ENCODE data around the gene EPX.

Gene EPX

GRCh38 chr17:58247511-58248363 is 55.2 kb downstream of the EPX start:
- Histone ChIP-seq H3K4me3 (ENCODE audit: low read depth, low read length) (no peak overlapping the region), H3K9me3 (peaks cover 4% of the 10 kb centered on the region; the same call in 1 of the 2 replicates), H3K36me3 (no peaks in the 10 kb centered on the region), H3K4me1 (no peaks in the 10 kb centered on the region), H3K27me3 (peaks cover 68% of the 10 kb centered on the region)
- TF ChIP-seq, protein P1, sequence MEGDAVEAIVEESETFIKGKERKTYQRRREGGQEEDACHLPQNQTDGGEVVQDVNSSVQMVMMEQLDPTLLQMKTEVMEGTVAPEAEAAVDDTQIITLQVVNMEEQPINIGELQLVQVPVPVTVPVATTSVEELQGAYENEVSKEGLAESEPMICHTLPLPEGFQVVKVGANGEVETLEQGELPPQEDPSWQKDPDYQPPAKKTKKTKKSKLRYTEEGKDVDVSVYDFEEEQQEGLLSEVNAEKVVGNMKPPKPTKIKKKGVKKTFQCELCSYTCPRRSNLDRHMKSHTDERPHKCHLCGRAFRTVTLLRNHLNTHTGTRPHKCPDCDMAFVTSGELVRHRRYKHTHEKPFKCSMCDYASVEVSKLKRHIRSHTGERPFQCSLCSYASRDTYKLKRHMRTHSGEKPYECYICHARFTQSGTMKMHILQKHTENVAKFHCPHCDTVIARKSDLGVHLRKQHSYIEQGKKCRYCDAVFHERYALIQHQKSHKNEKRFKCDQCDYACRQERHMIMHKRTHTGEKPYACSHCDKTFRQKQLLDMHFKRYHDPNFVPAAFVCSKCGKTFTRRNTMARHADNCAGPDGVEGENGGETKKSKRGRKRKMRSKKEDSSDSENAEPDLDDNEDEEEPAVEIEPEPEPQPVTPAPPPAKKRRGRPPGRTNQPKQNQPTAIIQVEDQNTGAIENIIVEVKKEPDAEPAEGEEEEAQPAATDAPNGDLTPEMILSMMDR (IDR thresholded peaks at IDR 0.05; ENCODE audit: low read depth, low read length), result no peak
- DNase-seq, result no peak

GRCh38 chr17:58248955-58249269 is 56.4 kb downstream of the EPX start:
- Histone ChIP-seq H3K9me3 (peaks cover 4% of the 10 kb centered on the region; the same call in 1 of the 2 replicates), H3K4me3 (ENCODE audit: low read depth, low read length) (no peak overlapping the region), H3K27me3 (peaks cover 60% of the 10 kb centered on the region), H3K4me1 (no peaks in the 10 kb centered on the region), H3K36me3 (no peaks in the 10 kb centered on the region)
- TF ChIP-seq, protein P1 (IDR thresholded peaks at IDR 0.05; ENCODE audit: low read depth, low read length), result no peak
- DNase-seq, result no peak

- peak overlapping the region; percentile 38 for H3K4me3 ChIP-seq (ENCODE audit: low read depth, low read length)
- H3K27me3 ChIP-seq, result peaks cover 56% of the 10 kb centered on the region
- no peaks in the 10 kb centered on the region for H3K4me1 ChIP-seq
- TF ChIP-seq, protein P1 (IDR thresholded peaks at IDR 0.05; ENCODE audit: low read depth, low read length), result peak; percentile 83
- DNase-seq, result peak; percentile 71
- no peaks in the 10 kb centered on the region for H3K36me3 ChIP-seq
- peaks cover 4% of the 10 kb centered on the region; the same call in 1 of the 2 replicates for H3K9me3 ChIP-seq
Measured at GRCh38 chr17:58249270-58250133, 57.0 kb downstream of the EPX start.

DNA sequence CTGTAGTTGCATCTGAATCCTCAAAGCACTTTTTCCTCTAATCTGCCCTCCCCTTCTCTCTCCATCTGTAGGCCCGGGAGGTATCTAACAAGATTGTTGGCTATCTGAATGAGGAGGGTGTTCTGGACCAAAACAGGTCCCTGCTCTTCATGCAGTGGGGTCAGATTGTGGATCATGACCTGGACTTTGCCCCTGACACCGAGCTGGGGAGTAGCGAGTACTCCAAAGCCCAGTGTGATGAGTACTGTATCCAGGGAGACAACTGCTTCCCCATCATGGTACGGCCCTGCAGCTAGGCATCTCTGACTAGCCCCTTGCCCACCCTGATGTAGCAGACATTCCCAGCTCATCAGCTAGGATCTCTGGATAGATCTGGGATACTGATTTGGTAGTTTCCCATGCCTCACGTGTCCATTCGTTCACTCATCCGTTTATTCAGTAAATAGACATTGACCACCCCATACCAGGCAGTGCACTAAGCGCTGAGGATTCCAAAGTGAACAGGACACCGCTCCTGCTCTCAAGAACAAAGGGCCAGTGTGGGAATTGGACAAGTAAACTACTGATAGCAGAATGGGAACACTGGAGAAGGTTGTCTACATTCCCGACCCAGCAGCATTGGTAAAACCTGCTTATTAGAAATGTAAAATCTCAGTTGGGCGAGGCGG is 58.0 kb downstream of the EPX start:
- Histone ChIP-seq H3K27me3 (peaks cover 53% of the 10 kb centered on the region), H3K4me3 (ENCODE audit: low read depth, low read length) (no peak overlapping the region), H3K9me3 (peaks cover 4% of the 10 kb centered on the region; the same call in 1 of the 2 replicates), H3K4me1 (no peaks in the 10 kb centered on the region), H3K36me3 (no peaks in the 10 kb centered on the region)
- TF ChIP-seq, protein P1 (IDR thresholded peaks at IDR 0.05; ENCODE audit: low read depth, low read length), result no peak
- no peak for DNase-seq

- no peak for DNase-seq
- H3K27me3 ChIP-seq, result peaks cover 48% of the 10 kb centered on the region
- H3K4me3 ChIP-seq (ENCODE audit: low read depth, low read length), result no peak overlapping the region
- TF ChIP-seq, protein P1 (IDR thresholded peaks at IDR 0.05; ENCODE audit: low read depth, low read length), result no peak
- H3K9me3 ChIP-seq, result peaks cover 4% of the 10 kb centered on the region; the same call in 1 of the 2 replicates
- H3K4me1 ChIP-seq, result no peaks in the 10 kb centered on the region
- H3K36me3 ChIP-seq, result no peaks in the 10 kb centered on the region
Measured at GRCh38 chr17:58252141-58252540, 59.6 kb downstream of the EPX start.
